ENCODE measurements around the gene PCSK5.

- TF ChIP-seq CREB1 (IDR thresholded peaks at IDR 0.05), result no peak
- TF ChIP-seq ATF3 (IDR thresholded peaks at IDR 0.05; ENCODE audit: insufficient read depth, low read depth, low read length), result no peak
- TF ChIP-seq JUN (IDR thresholded peaks at IDR 0.05; ENCODE audit: low read depth, low read length), result no peak
- TF ChIP-seq EZH2 (IDR thresholded peaks at IDR 0.05; ENCODE audit: low read depth, low read length, severe bottlenecking), result no peak
- TF ChIP-seq SIX5 (IDR thresholded peaks at IDR 0.05; ENCODE audit: low read depth, low read length), result no peak
These were observed 71.7 kb downstream of the PCSK5 start for GRCh38 chr9:75962013-75962661.
